Tibial artery (tissue), 4 donors: ENCODE results near the gene BRICD5.

ENCODE experiments used
- DNase-seq, 2 donors: peaks; one replicate each; pipeline ENCODE4 v3.0.0-alpha.2; 2019
- H3K27ac ChIP-seq, 2 donors: fragments of 200-600 bp; sonication (generic) in 1 of 2; 1 replicate in 1 of 2; 2 replicates in 1 of 2; pipeline ENCODE4 v1.5.1; 2018 to 2019; ENCODE audit warnings: mild to moderate bottlenecking in 1 of 2
- H3K27me3 ChIP-seq, 2 donors: fragments of 200-600 bp; sonication (generic) in 1 of 2; one replicate each; pipeline versions ENCODE4 v1.5.1 to v1.6.0; 2016 to 2019
- H3K36me3 ChIP-seq, 3 donors: fragments of 200-600 bp; sonication (generic) in 2 of 3; one replicate each; pipeline ENCODE4 v1.5.1; 2016 to 2019; ENCODE audit warnings: mild to moderate bottlenecking in 2 of 3
- H3K4me1 ChIP-seq, 4 donors: fragments of 200-600 bp; sonication (generic) in 2 of 4; 1 replicate in 3 of 4; 2 replicates in 1 of 4; pipeline ENCODE4 v1.5.1; 2016 to 2019
- H3K4me3 ChIP-seq, 2 donors: fragments of 200-600 bp; sonication (generic) in 1 of 2; 1 replicate in 1 of 2; 2 replicates in 1 of 2; pipeline ENCODE4 v1.5.1; 2018 to 2019; ENCODE audit warnings: mild to moderate bottlenecking in 2 of 2
- H3K9me3 ChIP-seq, 3 donors: fragments of 200-600 bp; sonication (generic) in 1 of 3; one replicate each; pipeline ENCODE4 v1.5.1; 2016 to 2019
- intact Hi-C: fragments of 100-400 bp; cut with DNase I; formaldehyde crosslinking; loops from one replicate; pipeline ENCODE4 v1.15.0; 2023; ENCODE audit warnings: low total_unique reads
- TF ChIP-seq, protein P1 (sequence below), 2 experiments: fragments of 200-600 bp in 1 of 2; fragments of 450-650 bp in 1 of 2; IDR thresholded peaks; one replicate each; pipeline ENCODE4 v1.5.1; 2017 to 2019; ENCODE audit warnings: antibody characterized with exemption in 2 of 2, mild to moderate bottlenecking in 1 of 2, moderate library complexity in 1 of 2

Gene BRICD5

DNA sequence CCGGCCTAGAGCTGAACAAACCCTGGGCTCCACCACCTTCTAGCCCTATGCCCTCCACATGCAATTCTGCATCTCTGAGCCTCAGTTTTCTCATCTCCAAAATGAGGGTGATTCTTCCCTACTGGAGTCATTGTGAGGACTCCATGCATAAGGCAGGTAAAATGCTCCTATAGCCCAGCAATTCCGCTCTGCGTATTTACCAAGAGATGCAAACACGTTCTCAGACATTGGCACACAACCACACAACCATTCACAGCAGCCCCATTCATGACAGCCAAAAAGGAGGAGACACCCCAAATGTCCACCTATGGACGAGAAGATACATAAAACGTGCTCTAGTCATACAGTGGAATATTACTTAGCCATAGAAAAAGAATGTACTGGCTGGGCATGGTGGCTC lies 10.3 kb downstream of the BRICD5 start:
- H3K27me3 ChIP-seq, result peaks cover 2 to 34% of the 10 kb centered on the region in 2 donors
- H3K4me3 ChIP-seq, result no peak overlapping the region
- H3K36me3 ChIP-seq, result no peaks in the 10 kb centered on the region
- TF ChIP-seq, protein P1, sequence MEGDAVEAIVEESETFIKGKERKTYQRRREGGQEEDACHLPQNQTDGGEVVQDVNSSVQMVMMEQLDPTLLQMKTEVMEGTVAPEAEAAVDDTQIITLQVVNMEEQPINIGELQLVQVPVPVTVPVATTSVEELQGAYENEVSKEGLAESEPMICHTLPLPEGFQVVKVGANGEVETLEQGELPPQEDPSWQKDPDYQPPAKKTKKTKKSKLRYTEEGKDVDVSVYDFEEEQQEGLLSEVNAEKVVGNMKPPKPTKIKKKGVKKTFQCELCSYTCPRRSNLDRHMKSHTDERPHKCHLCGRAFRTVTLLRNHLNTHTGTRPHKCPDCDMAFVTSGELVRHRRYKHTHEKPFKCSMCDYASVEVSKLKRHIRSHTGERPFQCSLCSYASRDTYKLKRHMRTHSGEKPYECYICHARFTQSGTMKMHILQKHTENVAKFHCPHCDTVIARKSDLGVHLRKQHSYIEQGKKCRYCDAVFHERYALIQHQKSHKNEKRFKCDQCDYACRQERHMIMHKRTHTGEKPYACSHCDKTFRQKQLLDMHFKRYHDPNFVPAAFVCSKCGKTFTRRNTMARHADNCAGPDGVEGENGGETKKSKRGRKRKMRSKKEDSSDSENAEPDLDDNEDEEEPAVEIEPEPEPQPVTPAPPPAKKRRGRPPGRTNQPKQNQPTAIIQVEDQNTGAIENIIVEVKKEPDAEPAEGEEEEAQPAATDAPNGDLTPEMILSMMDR (IDR thresholded peaks at IDR 0.05), result no peak
- DNase-seq, result no peak
- intact Hi-C loops, result no loop called here
- H3K27ac ChIP-seq, result no peak overlapping the region
- peaks cover 0 to 22% (median 12%) of the 10 kb centered on the region in 4 donors for H3K4me1 ChIP-seq
- no peaks in the 10 kb centered on the region for H3K9me3 ChIP-seq

DNA sequence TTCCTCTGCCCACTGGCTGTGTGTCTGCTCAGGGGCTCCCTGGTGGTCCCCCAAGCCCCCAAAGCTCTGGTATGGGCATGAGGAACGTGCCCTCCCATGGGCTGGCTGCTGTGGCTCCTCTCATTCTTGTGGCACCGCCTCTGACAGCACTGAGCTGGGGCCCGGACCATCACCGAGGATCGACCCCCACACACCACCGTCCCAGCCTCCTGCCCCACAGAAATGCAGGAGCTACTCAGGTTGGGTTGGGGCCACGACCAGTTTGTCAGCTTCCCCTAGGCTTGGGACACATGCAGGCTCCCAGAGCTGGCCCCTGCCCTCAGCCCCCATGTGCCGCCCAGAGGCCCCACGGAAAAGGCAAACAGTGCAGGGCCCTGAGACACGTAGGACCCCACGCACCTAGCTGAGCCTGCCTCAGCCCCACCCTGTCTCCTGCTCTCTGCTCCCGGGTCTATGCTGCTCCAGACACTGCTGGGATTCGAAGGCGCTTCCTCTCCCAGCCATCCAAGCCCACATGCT lies 11.0 kb downstream of the BRICD5 start:
- intact Hi-C loops, result no loop called here
- TF ChIP-seq, protein P1 (IDR thresholded peaks at IDR 0.05), result no peak

DNA sequence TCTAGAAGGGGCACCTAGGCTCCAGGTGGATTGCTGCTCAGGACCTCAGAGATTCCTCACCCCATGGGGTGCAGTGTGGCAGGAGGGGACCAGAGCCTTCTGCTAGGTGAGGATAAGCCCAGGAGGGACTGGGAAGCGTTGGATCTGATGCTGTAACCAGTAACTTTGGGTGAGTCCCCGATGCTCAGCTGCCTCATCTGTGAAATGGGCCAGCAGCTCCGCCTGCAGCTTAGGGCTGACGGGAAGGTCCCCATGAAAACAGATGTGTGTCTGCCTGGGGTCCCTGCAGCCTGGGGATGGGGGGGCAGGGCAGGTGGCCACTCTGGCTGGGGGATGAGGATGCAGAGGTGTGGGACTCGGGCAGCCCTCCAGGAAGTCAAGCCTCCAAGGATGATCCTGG lies 11.6 kb downstream of the BRICD5 start:
- Histone ChIP-seq H3K27me3 (peaks cover 2 to 46% of the 10 kb centered on the region in 2 donors), H3K36me3 (no peaks in the 10 kb centered on the region), H3K4me3 (no peak overlapping the region), H3K9me3 (no peaks in the 10 kb centered on the region), H3K4me1 (peaks cover 0 to 21% (median 16%) of the 10 kb centered on the region in 4 donors), H3K27ac (no peak overlapping the region)
- no peak for DNase-seq
- TF ChIP-seq, protein P1 (IDR thresholded peaks at IDR 0.05), result no peak
- intact Hi-C loops, result no loop called here

More for the DNA sequence above, 11.0 kb downstream of the BRICD5 start:
- DNase-seq, result no peak
- no peaks in the 10 kb centered on the region for H3K36me3 ChIP-seq
- no peak overlapping the region for H3K4me3 ChIP-seq
- peaks cover 2 to 41% of the 10 kb centered on the region in 2 donors for H3K27me3 ChIP-seq
- H3K4me1 ChIP-seq, result peaks cover 0 to 23% (median 16%) of the 10 kb centered on the region in 4 donors
- no peak overlapping the region for H3K27ac ChIP-seq
- H3K9me3 ChIP-seq, result no peaks in the 10 kb centered on the region

DNA sequence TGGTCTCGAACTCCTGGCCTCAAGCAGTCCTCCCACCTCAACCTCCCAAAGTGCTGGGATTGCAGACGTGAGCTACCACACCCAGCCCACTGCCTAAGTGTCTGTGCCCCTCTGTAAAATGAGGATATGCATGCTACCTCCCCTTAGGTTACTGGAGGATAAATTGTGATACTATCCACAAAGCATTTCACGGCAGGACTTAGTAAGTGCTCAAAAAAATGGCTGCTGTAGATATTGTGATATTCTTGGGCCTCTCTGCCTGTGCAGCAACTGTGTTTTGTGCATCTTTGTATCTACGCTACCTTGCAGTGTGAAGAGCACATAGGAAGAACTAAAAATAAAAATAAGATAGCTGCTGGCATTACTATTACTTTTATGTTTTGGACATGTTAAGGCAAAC lies 12.4 kb downstream of the BRICD5 start:
- Histone ChIP-seq H3K27me3 (peaks cover 2 to 55% of the 10 kb centered on the region in 2 donors), H3K4me3 (no peak overlapping the region), H3K27ac (no peak overlapping the region), H3K4me1 (peaks cover 0 to 21% (median 16%) of the 10 kb centered on the region in 4 donors), H3K36me3 (no peaks in the 10 kb centered on the region), H3K9me3 (no peaks in the 10 kb centered on the region)
- intact Hi-C loops, result no loop called here
- no peak for DNase-seq
- TF ChIP-seq, protein P1 (IDR thresholded peaks at IDR 0.05), result no peak

DNA sequence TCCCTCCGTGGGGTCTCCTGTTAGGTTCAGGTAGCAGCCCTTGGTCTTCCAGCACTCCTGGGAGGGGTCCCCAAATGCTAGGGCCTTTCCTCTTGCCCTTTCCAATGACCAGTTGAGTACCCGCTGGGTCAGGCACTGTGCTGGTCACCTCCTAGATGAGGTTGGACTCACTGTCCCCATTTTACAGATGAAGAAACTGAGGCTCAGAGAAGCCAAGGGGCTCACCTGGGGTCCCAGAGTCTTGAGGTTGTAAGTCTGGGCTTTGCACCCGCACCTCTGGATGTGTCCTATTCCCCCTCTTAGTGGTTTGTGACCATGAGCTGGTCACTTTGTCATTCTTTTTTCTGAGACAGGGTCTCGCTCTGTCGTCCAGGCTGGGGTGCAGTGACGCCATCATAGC lies 12.9 kb downstream of the BRICD5 start:
- Histone ChIP-seq H3K27me3 (peaks cover 2 to 60% of the 10 kb centered on the region in 2 donors), H3K4me3 (no peak overlapping the region), H3K4me1 (peaks cover 0 to 21% (median 16%) of the 10 kb centered on the region in 4 donors), H3K9me3 (no peaks in the 10 kb centered on the region), H3K27ac (no peak overlapping the region), H3K36me3 (no peaks in the 10 kb centered on the region)
- intact Hi-C loops, result no loop called here
- TF ChIP-seq, protein P1 (IDR thresholded peaks at IDR 0.05), result no peak
- no peak for DNase-seq
